Panc1 (cell line): ENCODE results near the gene NFKB2. TPM values are rescaled to one million over a fixed set of nuclear protein-coding genes. Genes with fewer than 3 reads are reported as not detected.

ENCODE experiments used
- ATAC-seq: fragments of 200-7000 bp; cut with Tn5 transposase; 2 replicates; pipeline ENCODE4 v1.9.1; 2020; ENCODE audit warnings: mild to moderate bottlenecking, moderate library complexity
- BruUV-seq: library from RNA; stranded (reverse); fragments of 400-500 nt; replicated peaks from 2 replicates; lab custom pipeline; 2021; lab: Mats Ljungman, UMichigan
- CTCF ChIA-PET: fragments of 300-600 bp; sonication (Branson Sonifier 250); formaldehyde crosslinking; loops from one replicate; lab custom pipeline; 2022; ENCODE audit warnings: antibody characterized with exemption; lab: Charles Lee
- POLR2A ChIA-PET: fragments of 300-600 bp; sonication (Branson Sonifier 250); formaldehyde crosslinking; loops from one replicate; lab custom pipeline; 2022; ENCODE audit warnings: antibody characterized with exemption; lab: Charles Lee
- DNase-seq: peaks from one replicate; pipeline ENCODE4 v3.0.0-alpha.2; 2010; ENCODE audit warnings: low read depth, low spot score
- H3K27ac ChIP-seq: 2 replicates; pipeline ENCODE4 v1.5.1; 2011; ENCODE audit warnings: mild to moderate bottlenecking, low read length, inconsistent platforms
- H3K27me3 ChIP-seq: fragments of 200-500 bp; sonication (Bioruptor generic); 2 replicates; pipeline ENCODE4 v1.6.0; 2014; ENCODE audit warnings: low read length, inconsistent platforms; ENCODE audit not compliant: control insufficient read depth, insufficient read depth
- H3K36me3 ChIP-seq: fragments of 200-500 bp; sonication (Bioruptor generic); 2 replicates; pipeline ENCODE4 v1.5.1; 2014; ENCODE audit warnings: inconsistent platforms, mild to moderate bottlenecking, low read length, moderate library complexity; ENCODE audit not compliant: control insufficient read depth, insufficient read depth
- H3K4me1 ChIP-seq: 2 replicates; pipeline ENCODE4 v1.5.1; 2011; ENCODE audit warnings: inconsistent platforms, mild to moderate bottlenecking, low read length, moderate library complexity; ENCODE audit not compliant: control insufficient read depth, insufficient read depth
- H3K4me3 ChIP-seq, 2 experiments: 2 replicates each; pipeline ENCODE4 v1.5.1; 2011 to 2012; ENCODE audit warnings: low read depth in 2 of 2, low read length in 2 of 2, mild to moderate bottlenecking in 2 of 2, inconsistent platforms in 1 of 2, moderate library complexity in 1 of 2
- H3K9me3 ChIP-seq: fragments of 200-500 bp; sonication (Bioruptor generic); 2 replicates; pipeline ENCODE4 v1.5.1; 2014; ENCODE audit warnings: low read depth, mild to moderate bottlenecking, inconsistent platforms, low read length, moderate library complexity; ENCODE audit not compliant: control insufficient read depth, insufficient read depth
- POLR2AphosphoS5 ChIP-seq: IDR thresholded peaks from 2 replicates; pipeline ENCODE4 v1.6.1; 2012; ENCODE audit warnings: mild to moderate bottlenecking, low read depth, low read length, moderate library complexity
- SIN3A ChIP-seq: IDR thresholded peaks from 2 replicates; pipeline ENCODE4 v1.6.1; 2012; ENCODE audit warnings: low read depth, mild to moderate bottlenecking, low read length, moderate library complexity, borderline replicate concordance; ENCODE audit not compliant: insufficient read depth
- TCF7L2 ChIP-seq: IDR thresholded peaks from 2 replicates; pipeline ENCODE4 v1.6.1; 2011; ENCODE audit warnings: mild to moderate bottlenecking, low read depth, low read length, inconsistent platforms
- in situ Hi-C: cut with HindIII; loops from 2 replicates; pipeline ENCODE4 v1.10.0; 2016; ENCODE audit warnings: low sequenced_read_pairs, low pct_unique_long_range_greater_than_20kb
- intact Hi-C: fragments of 100-400 bp; cut with micrococcal nuclease; formaldehyde crosslinking; loops from one replicate; pipeline ENCODE4 v1.10.0; 2022; ENCODE audit not compliant: unreplicated experiment
- total RNA-seq: library from RNA; stranded (reverse); gene quantifications from one replicate; pipeline ENCODE4 v1.2.1, GENCODE V29; 2021; ENCODE audit not compliant: unreplicated experiment
- TF ChIP-seq, protein P1 (sequence below), 2 experiments: IDR thresholded peaks; 2 replicates each; pipeline ENCODE4 v1.6.1; 2011 to 2012; ENCODE audit warnings: low read depth in 2 of 2, control low read depth in 1 of 2, low read length in 1 of 2, mild to moderate bottlenecking in 1 of 2, moderate library complexity in 1 of 2; ENCODE audit not compliant: insufficient read depth in 1 of 2
- TF ChIP-seq, protein P2 (sequence below): fragments of 450-650 bp; IDR thresholded peaks from 2 replicates; pipeline ENCODE4 v1.5.1; 2017; ENCODE audit warnings: mild to moderate bottlenecking

The NFKB2 gene
- total RNA-seq, 1 experiment from 2014 or later, result 105 TPM

DNA sequence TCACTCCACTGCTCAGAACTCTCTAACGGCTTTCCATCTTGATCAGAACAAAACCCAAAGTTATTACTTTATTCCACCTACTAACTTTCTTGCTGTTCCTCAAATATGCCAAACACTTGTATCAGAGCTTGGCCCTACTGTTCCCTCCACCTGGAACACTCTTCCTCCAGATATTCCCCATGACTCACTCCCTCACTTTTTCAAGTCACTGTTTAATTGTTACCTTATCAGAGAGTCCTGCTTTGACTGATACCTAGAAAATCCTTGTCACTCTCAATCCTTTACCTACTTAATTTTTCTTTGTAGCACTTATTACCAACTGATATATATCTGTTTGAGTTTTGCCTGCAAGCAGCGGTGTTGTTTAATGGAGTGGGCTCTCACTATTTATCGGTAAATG is 5.6 kb upstream of the NFKB2 start:
- Histone ChIP-seq H3K9me3 (no peaks in the 10 kb centered on the region), H3K36me3 (no peaks in the 10 kb centered on the region; the same call in 1 of the 2 replicates), H3K27me3 (no peaks in the 10 kb centered on the region; the same call in 1 of the 2 replicates), H3K27ac (no peak overlapping the region), H3K4me1 (0 out of 2 replicates have a peak, but pooled peaks cover 5% of the 10 kb centered on the region), H3K4me3 (no peak overlapping the region)
- DNase-seq (no peak), ATAC-seq (no peak)
- in situ Hi-C loops, result no loop called here
- intact Hi-C loops, result loop anchor here (5.0 kb wide), 1 partner anchor 158 kb away; no protein-coding TSS in a partner anchor
- POLR2A ChIA-PET, result interaction anchor here (0.7 kb wide), 1 partner anchor 37 kb away, joined by 19 read pairs; no protein-coding TSS in a partner anchor
- CTCF ChIA-PET, result interaction anchor here (0.6 to 1.1 kb wide), 4 partner anchors 13 to 160 kb away, joined by 3 to 6 read pairs (median 4); no protein-coding TSS in a partner anchor
- no peak for TF ChIP-seq SIN3A
- no peak for TF ChIP-seq POLR2AphosphoS5
- TF ChIP-seq, protein P1, sequence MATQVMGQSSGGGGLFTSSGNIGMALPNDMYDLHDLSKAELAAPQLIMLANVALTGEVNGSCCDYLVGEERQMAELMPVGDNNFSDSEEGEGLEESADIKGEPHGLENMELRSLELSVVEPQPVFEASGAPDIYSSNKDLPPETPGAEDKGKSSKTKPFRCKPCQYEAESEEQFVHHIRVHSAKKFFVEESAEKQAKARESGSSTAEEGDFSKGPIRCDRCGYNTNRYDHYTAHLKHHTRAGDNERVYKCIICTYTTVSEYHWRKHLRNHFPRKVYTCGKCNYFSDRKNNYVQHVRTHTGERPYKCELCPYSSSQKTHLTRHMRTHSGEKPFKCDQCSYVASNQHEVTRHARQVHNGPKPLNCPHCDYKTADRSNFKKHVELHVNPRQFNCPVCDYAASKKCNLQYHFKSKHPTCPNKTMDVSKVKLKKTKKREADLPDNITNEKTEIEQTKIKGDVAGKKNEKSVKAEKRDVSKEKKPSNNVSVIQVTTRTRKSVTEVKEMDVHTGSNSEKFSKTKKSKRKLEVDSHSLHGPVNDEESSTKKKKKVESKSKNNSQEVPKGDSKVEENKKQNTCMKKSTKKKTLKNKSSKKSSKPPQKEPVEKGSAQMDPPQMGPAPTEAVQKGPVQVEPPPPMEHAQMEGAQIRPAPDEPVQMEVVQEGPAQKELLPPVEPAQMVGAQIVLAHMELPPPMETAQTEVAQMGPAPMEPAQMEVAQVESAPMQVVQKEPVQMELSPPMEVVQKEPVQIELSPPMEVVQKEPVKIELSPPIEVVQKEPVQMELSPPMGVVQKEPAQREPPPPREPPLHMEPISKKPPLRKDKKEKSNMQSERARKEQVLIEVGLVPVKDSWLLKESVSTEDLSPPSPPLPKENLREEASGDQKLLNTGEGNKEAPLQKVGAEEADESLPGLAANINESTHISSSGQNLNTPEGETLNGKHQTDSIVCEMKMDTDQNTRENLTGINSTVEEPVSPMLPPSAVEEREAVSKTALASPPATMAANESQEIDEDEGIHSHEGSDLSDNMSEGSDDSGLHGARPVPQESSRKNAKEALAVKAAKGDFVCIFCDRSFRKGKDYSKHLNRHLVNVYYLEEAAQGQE (IDR thresholded peaks at IDR 0.05; ENCODE audit: insufficient read depth in 1 of 2, low read depth in 2 of 2, low read length in 1 of 2), result no peak
- TF ChIP-seq TCF7L2, result no peak
- TF ChIP-seq, protein P2, sequence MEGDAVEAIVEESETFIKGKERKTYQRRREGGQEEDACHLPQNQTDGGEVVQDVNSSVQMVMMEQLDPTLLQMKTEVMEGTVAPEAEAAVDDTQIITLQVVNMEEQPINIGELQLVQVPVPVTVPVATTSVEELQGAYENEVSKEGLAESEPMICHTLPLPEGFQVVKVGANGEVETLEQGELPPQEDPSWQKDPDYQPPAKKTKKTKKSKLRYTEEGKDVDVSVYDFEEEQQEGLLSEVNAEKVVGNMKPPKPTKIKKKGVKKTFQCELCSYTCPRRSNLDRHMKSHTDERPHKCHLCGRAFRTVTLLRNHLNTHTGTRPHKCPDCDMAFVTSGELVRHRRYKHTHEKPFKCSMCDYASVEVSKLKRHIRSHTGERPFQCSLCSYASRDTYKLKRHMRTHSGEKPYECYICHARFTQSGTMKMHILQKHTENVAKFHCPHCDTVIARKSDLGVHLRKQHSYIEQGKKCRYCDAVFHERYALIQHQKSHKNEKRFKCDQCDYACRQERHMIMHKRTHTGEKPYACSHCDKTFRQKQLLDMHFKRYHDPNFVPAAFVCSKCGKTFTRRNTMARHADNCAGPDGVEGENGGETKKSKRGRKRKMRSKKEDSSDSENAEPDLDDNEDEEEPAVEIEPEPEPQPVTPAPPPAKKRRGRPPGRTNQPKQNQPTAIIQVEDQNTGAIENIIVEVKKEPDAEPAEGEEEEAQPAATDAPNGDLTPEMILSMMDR, result no peak
- no TSS peak for BruUV-seq

DNA sequence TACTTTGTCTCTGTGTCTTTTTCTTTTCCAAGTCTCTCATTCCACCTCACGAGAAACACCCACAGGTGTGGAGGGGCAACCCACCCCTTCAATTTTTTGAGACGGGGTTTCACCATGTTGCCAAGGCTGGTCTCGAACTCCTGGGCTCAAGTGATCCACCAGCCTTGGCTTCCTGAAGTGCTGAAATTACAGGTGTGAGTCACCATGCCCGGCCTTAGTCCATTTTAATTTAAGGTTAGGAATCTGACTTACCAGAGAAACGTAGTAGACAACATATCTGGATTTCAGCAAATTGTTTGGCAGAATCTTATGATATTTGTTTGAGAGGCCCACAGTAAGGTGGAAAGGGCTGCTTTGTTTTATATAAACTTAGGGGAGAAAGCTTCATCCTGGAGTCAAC is 3.2 kb upstream of the NFKB2 start:
- Histone ChIP-seq H3K27me3 (no peaks in the 10 kb centered on the region; the same call in 1 of the 2 replicates), H3K9me3 (no peaks in the 10 kb centered on the region), H3K36me3 (peaks cover 2% of the 10 kb centered on the region; the same call in 1 of the 2 replicates), H3K4me3 (no peak overlapping the region), H3K4me1 (peaks cover 11% of the 10 kb centered on the region), H3K27ac (no peak overlapping the region)
- in situ Hi-C loops, result no loop called here
- BruUV-seq, result no TSS peak
- intact Hi-C loops, result loop anchor here (5.0 kb wide), 1 partner anchor 160 kb away; no protein-coding TSS in a partner anchor
- DNase-seq (no peak), ATAC-seq (no peak)
- TF ChIP-seq TCF7L2 (no peak), POLR2AphosphoS5 (no peak), SIN3A (no peak)
- TF ChIP-seq, protein P2, result no peak
- TF ChIP-seq, protein P1 (IDR thresholded peaks at IDR 0.05; ENCODE audit: insufficient read depth in 1 of 2, low read depth in 2 of 2, low read length in 1 of 2), result no peak
- ChIA-PET CTCF (no interaction called here), POLR2A (no interaction called here)
